ENCODE data around the gene GAPDHS. TPM values are rescaled to one million over a fixed set of nuclear protein-coding genes. Genes with fewer than 3 reads are reported as not detected.

Gene GAPDHS
- polyA plus RNA-seq (2013, experiment 1 of 4): not detected
- 0.12 TPM for polyA plus RNA-seq (2013, experiment 2 of 4)
- not detected for polyA plus RNA-seq (2013, experiment 3 of 4)
- 0.77 TPM for polyA plus RNA-seq (2013, experiment 4 of 4)

GRCh38 chr19:35533201-35533821 is at the start of gene GAPDHS:
TSS of gene GAPDHS (plus strand) at chr19:35533456. CDS start at chr19:35533528, 72 bp downstream.
- Histone ChIP-seq H3K4me3 (ENCODE audit: insufficient read depth, low read depth, low read length) (no peak within 1 kb of the TSS), H3K36me3 (ENCODE audit: control insufficient read depth, insufficient read depth, low read length) (no peaks in the 10 kb centered on the region), H3K4me1 (ENCODE audit: control insufficient read depth, insufficient read depth, low read length) (peaks cover 5% of the 10 kb centered on the region), H3K27ac (ENCODE audit: insufficient read depth, low read depth, low read length, poor library complexity, severe bottlenecking) (no peak within 1 kb of the TSS), H3K9me3 (ENCODE audit: control insufficient read depth, low read length) (no peaks in the 10 kb centered on the region), H3K27me3 (ENCODE audit: control insufficient read depth, insufficient read depth, low read length, poor library complexity, severe bottlenecking) (no peaks in the 10 kb centered on the region)
- WGBS, 2 experiments: 90 to 91% methylated on average over 38 to 39 of the region's 39 CpGs

- Histone ChIP-seq H3K27me3 (ENCODE audit: control insufficient read depth, insufficient read depth, low read length, poor library complexity, severe bottlenecking) (no peaks in the 10 kb centered on the region), H3K27ac (ENCODE audit: insufficient read depth, low read depth, low read length, poor library complexity, severe bottlenecking) (no peak overlapping the region), H3K4me1 (ENCODE audit: control insufficient read depth, insufficient read depth, low read length) (no peaks in the 10 kb centered on the region), H3K4me3 (ENCODE audit: insufficient read depth, low read depth, low read length) (no peak overlapping the region), H3K9me3 (ENCODE audit: control insufficient read depth, low read length) (no peaks in the 10 kb centered on the region), H3K36me3 (ENCODE audit: control insufficient read depth, insufficient read depth, low read length) (no peaks in the 10 kb centered on the region)
- WGBS, 2 experiments: 78% methylated on average over 7 of the region's 7 CpGs
Observed at GRCh38 chr19:35484252-35485036, 48.8 kb upstream of the GAPDHS start.

- Histone ChIP-seq H3K4me1 (ENCODE audit: control insufficient read depth, insufficient read depth, low read length) (no peaks in the 10 kb centered on the region), H3K27ac (ENCODE audit: insufficient read depth, low read depth, low read length, poor library complexity, severe bottlenecking) (no peak overlapping the region), H3K27me3 (ENCODE audit: control insufficient read depth, insufficient read depth, low read length, poor library complexity, severe bottlenecking) (no peaks in the 10 kb centered on the region), H3K4me3 (ENCODE audit: insufficient read depth, low read depth, low read length) (no peak overlapping the region), H3K9me3 (ENCODE audit: control insufficient read depth, low read length) (no peaks in the 10 kb centered on the region), H3K36me3 (ENCODE audit: control insufficient read depth, insufficient read depth, low read length) (no peaks in the 10 kb centered on the region)
- WGBS, 2 experiments: 91 to 94% methylated on average over 3 of the region's 3 CpGs
Observed at GRCh38 chr19:35486268-35486708, 47.0 kb upstream of the GAPDHS start.

- no peaks in the 10 kb centered on the region for H3K9me3 ChIP-seq (ENCODE audit: control insufficient read depth, low read length)
- 94 to 97% methylated on average over 10 of the region's 10 CpGs for WGBS, 2 experiments
- no peak overlapping the region for H3K4me3 ChIP-seq (ENCODE audit: insufficient read depth, low read depth, low read length)
- no peaks in the 10 kb centered on the region for H3K36me3 ChIP-seq (ENCODE audit: control insufficient read depth, insufficient read depth, low read length)
- H3K27me3 ChIP-seq (ENCODE audit: control insufficient read depth, insufficient read depth, low read length, poor library complexity, severe bottlenecking): no peaks in the 10 kb centered on the region
- H3K4me1 ChIP-seq (ENCODE audit: control insufficient read depth, insufficient read depth, low read length): no peaks in the 10 kb centered on the region
- H3K27ac ChIP-seq (ENCODE audit: insufficient read depth, low read depth, low read length, poor library complexity, severe bottlenecking): no peak overlapping the region
Observed at GRCh38 chr19:35487656-35488182, 45.5 kb upstream of the GAPDHS start.

GRCh38 chr19:35488677-35489076 is 44.6 kb upstream of the GAPDHS start:
- Histone ChIP-seq H3K27ac (ENCODE audit: insufficient read depth, low read depth, low read length, poor library complexity, severe bottlenecking) (no peak overlapping the region), H3K9me3 (ENCODE audit: control insufficient read depth, low read length) (no peaks in the 10 kb centered on the region), H3K36me3 (ENCODE audit: control insufficient read depth, insufficient read depth, low read length) (no peaks in the 10 kb centered on the region), H3K4me1 (ENCODE audit: control insufficient read depth, insufficient read depth, low read length) (no peaks in the 10 kb centered on the region), H3K27me3 (ENCODE audit: control insufficient read depth, insufficient read depth, low read length, poor library complexity, severe bottlenecking) (no peaks in the 10 kb centered on the region), H3K4me3 (ENCODE audit: insufficient read depth, low read depth, low read length) (no peak overlapping the region)
- 87 to 90% methylated on average over 16 of the region's 16 CpGs for WGBS, 2 experiments

- WGBS, 2 experiments: 85 to 88% methylated on average over 9 of the region's 9 CpGs
- no peaks in the 10 kb centered on the region for H3K27me3 ChIP-seq (ENCODE audit: control insufficient read depth, insufficient read depth, low read length, poor library complexity, severe bottlenecking)
- no peak within 1 kb of the TSS for H3K27ac ChIP-seq (ENCODE audit: insufficient read depth, low read depth, low read length, poor library complexity, severe bottlenecking)
- H3K9me3 ChIP-seq (ENCODE audit: control insufficient read depth, low read length): no peaks in the 10 kb centered on the region
- no peak within 1 kb of the TSS for H3K4me3 ChIP-seq (ENCODE audit: insufficient read depth, low read depth, low read length)
- H3K4me1 ChIP-seq (ENCODE audit: control insufficient read depth, insufficient read depth, low read length): no peaks in the 10 kb centered on the region
- H3K36me3 ChIP-seq (ENCODE audit: control insufficient read depth, insufficient read depth, low read length): no peaks in the 10 kb centered on the region
Observed at GRCh38 chr19:35490364-35490763, 42.9 kb upstream of the GAPDHS start, which contains the start of gene KRTDAP. TSS of gene KRTDAP (minus strand) at chr19:35490464. CDS start at chr19:35490442, 22 bp downstream.

GRCh38 chr19:35491836-35492360 is 41.4 kb upstream of the GAPDHS start:
- Histone ChIP-seq H3K27ac (ENCODE audit: insufficient read depth, low read depth, low read length, poor library complexity, severe bottlenecking) (no peak overlapping the region), H3K4me3 (ENCODE audit: insufficient read depth, low read depth, low read length) (no peak overlapping the region), H3K27me3 (ENCODE audit: control insufficient read depth, insufficient read depth, low read length, poor library complexity, severe bottlenecking) (no peaks in the 10 kb centered on the region), H3K4me1 (ENCODE audit: control insufficient read depth, insufficient read depth, low read length) (no peaks in the 10 kb centered on the region), H3K36me3 (ENCODE audit: control insufficient read depth, insufficient read depth, low read length) (no peaks in the 10 kb centered on the region), H3K9me3 (ENCODE audit: control insufficient read depth, low read length) (no peaks in the 10 kb centered on the region)
- WGBS, 2 experiments: 93 to 95% methylated on average over 9 of the region's 9 CpGs

- H3K4me3 ChIP-seq (ENCODE audit: insufficient read depth, low read depth, low read length): no peak overlapping the region
- 90% methylated on average over 9 of the region's 9 CpGs for WGBS, 2 experiments
- no peaks in the 10 kb centered on the region for H3K36me3 ChIP-seq (ENCODE audit: control insufficient read depth, insufficient read depth, low read length)
- no peaks in the 10 kb centered on the region for H3K27me3 ChIP-seq (ENCODE audit: control insufficient read depth, insufficient read depth, low read length, poor library complexity, severe bottlenecking)
- no peaks in the 10 kb centered on the region for H3K4me1 ChIP-seq (ENCODE audit: control insufficient read depth, insufficient read depth, low read length)
- H3K27ac ChIP-seq (ENCODE audit: insufficient read depth, low read depth, low read length, poor library complexity, severe bottlenecking): no peak overlapping the region
- H3K9me3 ChIP-seq (ENCODE audit: control insufficient read depth, low read length): no peaks in the 10 kb centered on the region
Observed at GRCh38 chr19:35493971-35494370, 39.3 kb upstream of the GAPDHS start.

- 38 to 41% methylated on average over 30 of the region's 30 CpGs for whole genome bisulfite sequencing, 2 experiments
- H3K27me3 ChIP-seq (ENCODE audit: control insufficient read depth, insufficient read depth, low read length, poor library complexity, severe bottlenecking): no peaks in the 10 kb centered on the region
- H3K9me3 ChIP-seq (ENCODE audit: control insufficient read depth, low read length): no peaks in the 10 kb centered on the region
- H3K36me3 ChIP-seq (ENCODE audit: control insufficient read depth, insufficient read depth, low read length): no peaks in the 10 kb centered on the region
- H3K4me1 ChIP-seq (ENCODE audit: control insufficient read depth, insufficient read depth, low read length): no peaks in the 10 kb centered on the region
- no peak overlapping the region for H3K4me3 ChIP-seq (ENCODE audit: insufficient read depth, low read depth, low read length)
- H3K27ac ChIP-seq (ENCODE audit: insufficient read depth, low read depth, low read length, poor library complexity, severe bottlenecking): no peak overlapping the region
Observed at GRCh38 chr19:35495107-35496064, 37.9 kb upstream of the GAPDHS start.

Measured in ectodermal cell (in vitro differentiated cells).